HFF-Myc (cell line): ENCODE results near the gene MEPE.
A peak's percentile ranks its signal among the peaks of the same experiment; 100 is the strongest.

Experiments used
- DNase-seq: peaks from one replicate; pipeline ENCODE4 v3.0.0-alpha.2; 2011; ENCODE audit warnings: low read depth; ENCODE audit errors: extremely low read depth
- H3K4me3 ChIP-seq: replicated peaks from 2 replicates; pipeline ENCODE4 v1.5.1; 2011; ENCODE audit warnings: low read depth, mild to moderate bottlenecking, control low read depth, low read length
- CTCF ChIP-seq: IDR thresholded peaks from 2 replicates; pipeline ENCODE4 v1.5.1; 2012; ENCODE audit warnings: mild to moderate bottlenecking, low read depth, low read length, control low read depth; ENCODE audit errors: missing control alignments

Gene MEPE

GRCh38 chr4:87804871-87805270, 27.9 kb upstream of the MEPE start:
- no peak for TF ChIP-seq CTCF
- no peak overlapping the region for H3K4me3 ChIP-seq
- DNase-seq = no peak

- no peak for DNase-seq
- TF ChIP-seq CTCF = no peak
- H3K4me3 ChIP-seq = no peak overlapping the region
Observed at GRCh38 chr4:87805971-87806370, 26.8 kb upstream of the MEPE start.

DNA sequence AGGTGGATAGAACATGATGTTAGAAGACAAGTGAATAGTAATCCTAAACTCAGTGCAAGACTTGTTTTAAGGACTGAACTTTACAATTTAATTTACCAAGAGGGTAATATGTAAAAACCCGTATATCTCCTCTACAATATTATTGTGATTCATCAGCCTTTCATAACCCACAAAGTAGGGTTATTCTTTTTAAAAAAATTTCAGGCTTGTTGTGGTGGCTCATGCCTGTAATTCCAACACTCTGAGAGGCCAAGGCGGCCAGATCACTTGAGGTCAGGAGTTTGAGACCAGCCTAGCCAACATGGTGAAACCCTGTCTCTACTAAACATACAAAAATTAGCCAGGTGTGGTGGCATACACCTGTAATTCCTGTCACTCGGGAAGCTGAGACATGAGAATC, 26.2 kb upstream of the MEPE start:
- no peak for DNase-seq
- TF ChIP-seq CTCF = no peak
- no peak overlapping the region for H3K4me3 ChIP-seq

DNA sequence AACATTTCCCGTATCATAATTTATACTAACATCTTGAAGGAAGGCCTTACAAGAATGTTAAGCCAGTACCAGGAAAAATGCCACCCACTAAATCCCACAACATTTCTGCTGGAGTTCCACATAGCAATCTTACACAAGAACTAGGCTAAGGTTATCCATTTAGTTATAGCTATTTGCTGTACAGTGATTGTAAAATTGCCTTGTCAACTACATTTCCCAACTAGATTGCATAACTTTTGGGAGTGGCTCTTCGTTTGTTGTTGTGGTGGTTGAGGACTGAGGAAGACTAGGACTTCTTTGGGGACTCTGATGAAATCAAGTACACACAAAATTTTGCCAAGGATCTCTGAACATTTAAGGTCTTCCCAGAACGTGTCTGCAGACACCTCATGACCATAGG, 25.4 kb upstream of the MEPE start:
- no peak overlapping the region for H3K4me3 ChIP-seq
- no peak for DNase-seq
- no peak for TF ChIP-seq CTCF

DNA sequence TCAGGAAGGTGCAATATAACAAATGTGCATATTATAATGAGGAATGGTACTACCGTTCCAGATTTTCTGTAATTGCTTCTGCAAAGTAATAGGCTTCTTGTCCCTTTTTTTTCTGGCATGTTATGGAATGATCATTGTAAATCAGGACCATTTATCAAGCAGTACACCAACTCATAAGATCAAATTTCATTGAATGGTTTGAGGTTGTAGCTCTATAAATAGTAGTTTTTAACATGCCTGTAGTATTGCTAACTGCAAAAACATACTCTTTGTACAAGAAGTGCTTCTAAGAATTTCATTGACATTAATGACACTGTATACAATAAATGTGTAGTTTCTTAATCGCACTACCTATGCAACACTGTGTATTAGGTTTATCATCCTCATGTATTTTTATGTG, 20.8 kb upstream of the MEPE start:
- H3K4me3 ChIP-seq = no peak overlapping the region
- TF ChIP-seq CTCF = no peak
- DNase-seq = no peak

DNA sequence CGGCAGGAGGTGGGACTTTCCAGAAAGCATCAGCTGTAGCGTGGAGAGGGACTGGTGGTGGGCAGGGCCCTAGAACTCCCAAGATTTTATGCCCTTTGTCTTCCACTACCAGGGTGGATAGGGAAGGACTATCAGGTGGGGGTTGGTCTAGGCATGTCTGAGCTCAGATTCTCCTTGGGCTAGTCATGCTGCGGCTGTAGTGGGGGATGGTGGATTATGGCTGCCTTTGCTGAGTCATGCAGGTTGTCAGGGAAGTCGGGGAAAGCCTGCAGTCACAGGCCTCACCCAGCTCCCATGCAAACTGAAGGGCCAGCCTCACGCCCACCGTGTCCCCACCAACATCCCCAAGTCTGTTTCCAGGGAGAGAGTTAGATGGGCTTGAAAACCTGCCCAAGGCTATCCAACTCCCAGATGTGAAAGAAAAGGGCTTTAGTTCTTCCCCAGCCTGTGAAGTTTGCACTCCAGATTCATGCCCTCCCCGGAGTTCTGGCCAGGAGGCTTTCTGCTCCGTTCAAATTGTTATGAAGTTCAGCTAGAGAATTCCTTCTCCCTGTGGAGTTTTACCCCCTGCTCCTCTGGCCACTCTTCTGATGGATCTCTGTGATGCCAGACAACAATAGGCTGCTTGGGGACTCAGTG, 13.4 kb upstream of the MEPE start:
- H3K4me3 ChIP-seq = no peak overlapping the region
- peak; percentile 75 for DNase-seq
- no peak for TF ChIP-seq CTCF

- no peak for TF ChIP-seq CTCF
- H3K4me3 ChIP-seq = no peak overlapping the region
Observed at GRCh38 chr4:87823200-87823599, 9.6 kb upstream of the MEPE start.

More at GRCh38 chr4:87823200-87823599, 9.6 kb upstream of the MEPE start:
- no peak for DNase-seq
